ENCODE data around the gene TUBAL3.
A peak's percentile ranks its signal among the peaks of the same experiment; 100 is the strongest.

TUBAL3 gene

DNA sequence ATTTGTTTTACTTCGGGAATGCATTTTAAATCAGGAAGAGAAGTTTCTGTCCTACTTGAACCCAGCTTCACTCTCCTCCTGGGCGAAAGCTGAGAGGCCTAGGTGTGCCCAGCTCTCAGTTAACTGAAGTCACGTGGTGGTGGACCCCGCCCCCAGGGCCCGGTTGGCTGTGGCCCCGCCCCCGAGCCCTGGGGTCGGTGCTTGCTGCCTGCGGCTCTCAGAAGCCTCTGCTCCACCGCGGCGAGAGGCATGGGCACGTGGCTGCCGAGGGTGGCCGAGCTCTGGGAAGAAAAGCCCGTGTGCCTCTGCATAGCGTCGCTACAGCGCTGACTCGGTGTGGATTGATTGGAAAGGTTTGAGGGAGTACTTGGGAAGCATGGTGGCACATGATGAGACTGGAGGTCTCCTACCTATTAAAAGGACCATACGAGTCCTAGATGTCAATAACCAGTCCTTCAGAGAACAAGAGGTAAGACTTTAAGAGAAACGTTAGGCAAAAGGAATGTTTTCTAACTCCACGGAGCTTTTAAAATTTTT lies 41.8 kb upstream of the TUBAL3 start (continued):
- TF ChIP-seq ZNF76 (tag by site-specific recombination; IDR thresholded peaks at IDR 0.05; ENCODE audit: borderline replicate concordance, low read depth) (peak; percentile 54; the same call in 1 of the 2 replicates), ZNF341 (tag by site-specific recombination; IDR thresholded peaks at IDR 0.05; ENCODE audit: low read depth) (peak; percentile 63), ZNF571 (tag by site-specific recombination; IDR thresholded peaks at IDR 0.05) (no peak), ZBTB8A (tag by site-specific recombination; IDR thresholded peaks at IDR 0.05) (no peak; the same call in 1 of the 2 replicates), ZNF624 (tag by site-specific recombination; IDR thresholded peaks at IDR 0.05) (no peak), ZNF112 (tag by site-specific recombination; IDR thresholded peaks at IDR 0.05) (no peak), ZNF623 (tag by site-specific recombination; IDR thresholded peaks at IDR 0.05) (no peak), ZFP3 (tag by site-specific recombination; IDR thresholded peaks at IDR 0.05; ENCODE audit: low read depth) (no peak), MZF1 (tag by site-specific recombination; IDR thresholded peaks at IDR 0.05; ENCODE audit: borderline replicate concordance) (no peak), GLI4 (tag by site-specific recombination; IDR thresholded peaks at IDR 0.05) (no peak), ZNF423 (tag by site-specific recombination; IDR thresholded peaks at IDR 0.05) (no peak), ZFP37 (tag by site-specific recombination; IDR thresholded peaks at IDR 0.05) (0 out of 2 replicates have a peak, but pooled peaks have one; percentile 65), ZNF701 (tag by site-specific recombination; IDR thresholded peaks at IDR 0.05) (no peak), ZNF311 (tag by site-specific recombination; IDR thresholded peaks at IDR 0.05; ENCODE audit: borderline replicate concordance) (no peak), ZNF121 (tag by site-specific recombination; IDR thresholded peaks at IDR 0.05) (no peak), ZNF114 (tag by site-specific recombination; IDR thresholded peaks at IDR 0.05) (no peak), ZNF10 (tag by site-specific recombination; IDR thresholded peaks at IDR 0.05) (no peak), ZNF433 (tag by site-specific recombination; IDR thresholded peaks at IDR 0.05; ENCODE audit: low read depth) (no peak), ZNF48 (tag by site-specific recombination; IDR thresholded peaks at IDR 0.05) (no peak), ZNF155 (tag by site-specific recombination; IDR thresholded peaks at IDR 0.05) (no peak), SCRT2 (tag by site-specific recombination; IDR thresholded peaks at IDR 0.05) (no peak), KLF16 (tag by site-specific recombination; IDR thresholded peaks at IDR 0.05) (0 out of 2 replicates have a peak, but pooled peaks have one; percentile 42)
- TF ChIP-seq, protein P1, sequence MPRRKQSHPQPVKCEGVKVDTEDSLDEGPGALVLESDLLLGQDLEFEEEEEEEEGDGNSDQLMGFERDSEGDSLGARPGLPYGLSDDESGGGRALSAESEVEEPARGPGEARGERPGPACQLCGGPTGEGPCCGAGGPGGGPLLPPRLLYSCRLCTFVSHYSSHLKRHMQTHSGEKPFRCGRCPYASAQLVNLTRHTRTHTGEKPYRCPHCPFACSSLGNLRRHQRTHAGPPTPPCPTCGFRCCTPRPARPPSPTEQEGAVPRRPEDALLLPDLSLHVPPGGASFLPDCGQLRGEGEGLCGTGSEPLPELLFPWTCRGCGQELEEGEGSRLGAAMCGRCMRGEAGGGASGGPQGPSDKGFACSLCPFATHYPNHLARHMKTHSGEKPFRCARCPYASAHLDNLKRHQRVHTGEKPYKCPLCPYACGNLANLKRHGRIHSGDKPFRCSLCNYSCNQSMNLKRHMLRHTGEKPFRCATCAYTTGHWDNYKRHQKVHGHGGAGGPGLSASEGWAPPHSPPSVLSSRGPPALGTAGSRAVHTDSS (tag by site-specific recombination; IDR thresholded peaks at IDR 0.05), result no peak
- TF ChIP-seq, protein P2, sequence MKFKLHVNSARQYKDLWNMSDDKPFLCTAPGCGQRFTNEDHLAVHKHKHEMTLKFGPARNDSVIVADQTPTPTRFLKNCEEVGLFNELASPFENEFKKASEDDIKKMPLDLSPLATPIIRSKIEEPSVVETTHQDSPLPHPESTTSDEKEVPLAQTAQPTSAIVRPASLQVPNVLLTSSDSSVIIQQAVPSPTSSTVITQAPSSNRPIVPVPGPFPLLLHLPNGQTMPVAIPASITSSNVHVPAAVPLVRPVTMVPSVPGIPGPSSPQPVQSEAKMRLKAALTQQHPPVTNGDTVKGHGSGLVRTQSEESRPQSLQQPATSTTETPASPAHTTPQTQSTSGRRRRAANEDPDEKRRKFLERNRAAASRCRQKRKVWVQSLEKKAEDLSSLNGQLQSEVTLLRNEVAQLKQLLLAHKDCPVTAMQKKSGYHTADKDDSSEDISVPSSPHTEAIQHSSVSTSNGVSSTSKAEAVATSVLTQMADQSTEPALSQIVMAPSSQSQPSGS (tag by site-specific recombination; IDR thresholded peaks at IDR 0.05; ENCODE audit: low read depth), result no peak
- TF ChIP-seq, protein P3, sequence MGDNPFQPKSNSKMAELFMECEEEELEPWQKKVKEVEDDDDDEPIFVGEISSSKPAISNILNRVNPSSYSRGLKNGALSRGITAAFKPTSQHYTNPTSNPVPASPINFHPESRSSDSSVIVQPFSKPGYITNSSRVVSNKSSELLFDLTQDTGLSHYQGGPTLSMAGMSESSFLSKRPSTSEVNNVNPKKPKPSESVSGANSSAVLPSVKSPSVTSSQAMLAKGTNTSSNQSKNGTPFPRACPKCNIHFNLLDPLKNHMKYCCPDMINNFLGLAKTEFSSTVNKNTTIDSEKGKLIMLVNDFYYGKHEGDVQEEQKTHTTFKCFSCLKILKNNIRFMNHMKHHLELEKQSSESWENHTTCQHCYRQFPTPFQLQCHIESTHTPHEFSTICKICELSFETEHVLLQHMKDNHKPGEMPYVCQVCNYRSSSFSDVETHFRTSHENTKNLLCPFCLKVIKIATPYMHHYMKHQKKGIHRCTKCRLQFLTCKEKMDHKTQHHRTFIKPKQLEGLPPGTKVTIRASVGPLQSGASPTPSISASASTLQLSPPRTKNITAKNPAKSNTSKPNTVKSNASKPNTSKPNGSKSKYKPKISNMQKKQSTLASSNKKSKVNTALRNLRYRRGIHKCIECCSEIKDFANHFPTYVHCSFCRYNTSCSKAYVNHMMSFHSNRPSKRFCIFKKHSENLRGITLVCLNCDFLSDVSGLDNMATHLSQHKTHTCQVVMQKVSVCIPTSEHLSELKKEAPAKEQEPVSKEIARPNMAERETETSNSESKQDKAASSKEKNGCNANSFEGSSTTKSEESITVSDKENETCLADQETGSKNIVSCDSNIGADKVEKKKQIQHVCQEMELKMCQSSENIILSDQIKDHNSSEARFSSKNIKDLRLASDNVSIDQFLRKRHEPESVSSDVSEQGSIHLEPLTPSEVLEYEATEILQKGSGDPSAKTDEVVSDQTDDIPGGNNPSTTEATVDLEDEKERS (tag by site-specific recombination; IDR thresholded peaks at IDR 0.05), result no peak
- TF ChIP-seq, protein P4, sequence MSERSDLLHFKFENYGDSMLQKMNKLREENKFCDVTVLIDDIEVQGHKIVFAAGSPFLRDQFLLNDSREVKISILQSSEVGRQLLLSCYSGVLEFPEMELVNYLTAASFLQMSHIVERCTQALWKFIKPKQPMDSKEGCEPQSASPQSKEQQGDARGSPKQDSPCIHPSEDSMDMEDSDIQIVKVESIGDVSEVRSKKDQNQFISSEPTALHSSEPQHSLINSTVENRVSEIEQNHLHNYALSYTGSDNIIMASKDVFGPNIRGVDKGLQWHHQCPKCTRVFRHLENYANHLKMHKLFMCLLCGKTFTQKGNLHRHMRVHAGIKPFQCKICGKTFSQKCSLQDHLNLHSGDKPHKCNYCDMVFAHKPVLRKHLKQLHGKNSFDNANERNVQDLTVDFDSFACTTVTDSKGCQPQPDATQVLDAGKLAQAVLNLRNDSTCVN (tag by site-specific recombination; optimal IDR thresholded peaks at IDR 0.05), result peak; percentile 25
- TF ChIP-seq, protein P5, sequence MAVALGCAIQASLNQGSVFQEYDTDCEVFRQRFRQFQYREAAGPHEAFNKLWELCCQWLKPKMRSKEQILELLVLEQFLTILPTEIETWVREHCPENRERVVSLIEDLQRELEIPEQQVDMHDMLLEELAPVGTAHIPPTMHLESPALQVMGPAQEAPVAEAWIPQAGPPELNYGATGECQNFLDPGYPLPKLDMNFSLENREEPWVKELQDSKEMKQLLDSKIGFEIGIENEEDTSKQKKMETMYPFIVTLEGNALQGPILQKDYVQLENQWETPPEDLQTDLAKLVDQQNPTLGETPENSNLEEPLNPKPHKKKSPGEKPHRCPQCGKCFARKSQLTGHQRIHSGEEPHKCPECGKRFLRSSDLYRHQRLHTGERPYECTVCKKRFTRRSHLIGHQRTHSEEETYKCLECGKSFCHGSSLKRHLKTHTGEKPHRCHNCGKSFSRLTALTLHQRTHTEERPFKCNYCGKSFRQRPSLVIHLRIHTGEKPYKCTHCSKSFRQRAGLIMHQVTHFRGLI (tag by site-specific recombination; IDR thresholded peaks at IDR 0.05), result no peak
- TF ChIP-seq, protein P6, sequence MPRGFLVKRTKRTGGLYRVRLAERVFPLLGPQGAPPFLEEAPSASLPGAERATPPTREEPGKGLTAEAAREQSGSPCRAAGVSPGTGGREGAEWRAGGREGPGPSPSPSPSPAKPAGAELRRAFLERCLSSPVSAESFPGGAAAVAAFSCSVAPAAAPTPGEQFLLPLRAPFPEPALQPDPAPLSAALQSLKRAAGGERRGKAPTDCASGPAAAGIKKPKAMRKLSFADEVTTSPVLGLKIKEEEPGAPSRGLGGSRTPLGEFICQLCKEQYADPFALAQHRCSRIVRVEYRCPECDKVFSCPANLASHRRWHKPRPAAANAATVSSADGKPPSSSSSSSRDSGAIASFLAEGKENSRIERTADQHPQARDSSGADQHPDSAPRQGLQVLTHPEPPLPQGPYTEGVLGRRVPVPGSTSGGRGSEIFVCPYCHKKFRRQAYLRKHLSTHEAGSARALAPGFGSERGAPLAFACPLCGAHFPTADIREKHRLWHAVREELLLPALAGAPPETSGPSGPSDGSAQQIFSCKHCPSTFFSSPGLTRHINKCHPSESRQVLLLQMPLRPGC (tag by site-specific recombination; IDR thresholded peaks at IDR 0.05), result no peak
- TF ChIP-seq, protein P7, sequence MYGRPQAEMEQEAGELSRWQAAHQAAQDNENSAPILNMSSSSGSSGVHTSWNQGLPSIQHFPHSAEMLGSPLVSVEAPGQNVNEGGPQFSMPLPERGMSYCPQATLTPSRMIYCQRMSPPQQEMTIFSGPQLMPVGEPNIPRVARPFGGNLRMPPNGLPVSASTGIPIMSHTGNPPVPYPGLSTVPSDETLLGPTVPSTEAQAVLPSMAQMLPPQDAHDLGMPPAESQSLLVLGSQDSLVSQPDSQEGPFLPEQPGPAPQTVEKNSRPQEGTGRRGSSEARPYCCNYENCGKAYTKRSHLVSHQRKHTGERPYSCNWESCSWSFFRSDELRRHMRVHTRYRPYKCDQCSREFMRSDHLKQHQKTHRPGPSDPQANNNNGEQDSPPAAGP (tag by site-specific recombination; IDR thresholded peaks at IDR 0.05), result peak; percentile 44; the same call in 1 of the 2 replicates
